Astrocyte of the cerebellum (primary cell): ENCODE results near the gene CHMP1B.

Experiments used
- DNase-seq: peaks from one replicate; pipeline ENCODE4 v3.0.0-alpha.2; 2011; ENCODE audit warnings: low read depth
- H3K4me3 ChIP-seq: 2 replicates; pipeline ENCODE4 v1.5.1; 2011; ENCODE audit warnings: mild to moderate bottlenecking, low read depth, low read length, moderate library complexity
- CTCF ChIP-seq: IDR thresholded peaks from 2 replicates; pipeline ENCODE4 v1.5.1; 2012; ENCODE audit warnings: low read length, low read depth, moderate library complexity, mild to moderate bottlenecking; ENCODE audit errors: missing control alignments
- in situ Hi-C: cut with HindIII; loops from 2 replicates; pipeline ENCODE4 v1.10.0; 2017; ENCODE audit warnings: low sequenced_read_pairs

Gene CHMP1B

GRCh38 chr18:11851146-11851805, at the start of gene CHMP1B:
Gene CHMP1B (plus strand): TSS chr18:11851413. CDS start chr18:11851512, 99 bp downstream.
- in situ Hi-C loops, result no loop called here
- peak within 1 kb of the TSS; percentile 90 for H3K4me3 ChIP-seq
- no peak for TF ChIP-seq CTCF
- peak; percentile 97 for DNase-seq

- no peak for TF ChIP-seq CTCF
- in situ Hi-C loops, result no loop called here
- no peak overlapping the region for H3K4me3 ChIP-seq
- DNase-seq, result no peak
These were observed 49.6 kb upstream of the CHMP1B start for GRCh38 chr18:11801573-11801972.

GRCh38 chr18:11802158-11802557, 49.1 kb upstream of the CHMP1B start:
- in situ Hi-C loops, result no loop called here
- no peak for TF ChIP-seq CTCF
- no peak for DNase-seq
- H3K4me3 ChIP-seq, result no peak overlapping the region

GRCh38 chr18:11802586-11802985, 48.6 kb upstream of the CHMP1B start:
- H3K4me3 ChIP-seq, result no peak overlapping the region
- in situ Hi-C loops, result no loop called here
- DNase-seq, result no peak
- TF ChIP-seq CTCF, result no peak

- H3K4me3 ChIP-seq, result no peak overlapping the region
- TF ChIP-seq CTCF, result no peak
- in situ Hi-C loops, result no loop called here
- no peak for DNase-seq
These were observed 44.0 kb upstream of the CHMP1B start for GRCh38 chr18:11807233-11807632.

GRCh38 chr18:11808001-11808855, 43.0 kb upstream of the CHMP1B start:
- H3K4me3 ChIP-seq, result no peak overlapping the region
- in situ Hi-C loops, result no loop called here
- TF ChIP-seq CTCF, result no peak
- no peak for DNase-seq
